Measurements from ENCODE around the gene MCCD1. TPM values are rescaled to one million over a fixed set of nuclear protein-coding genes. Genes with fewer than 3 reads are reported as not detected.
"Not testable (repeated sequence)": the region's sequence is repeated elsewhere in the genome, so short reads cannot be mapped to it uniquely, and the experiment has no call there.

Gene MCCD1, protein sequence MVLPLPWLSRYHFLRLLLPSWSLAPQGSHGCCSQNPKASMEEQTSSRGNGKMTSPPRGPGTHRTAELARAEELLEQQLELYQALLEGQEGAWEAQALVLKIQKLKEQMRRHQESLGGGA
- not detected for polyA plus RNA-seq (2013, experiment 1 of 2)
- not detected for polyA plus RNA-seq (2013, experiment 2 of 2)

GRCh38 chr6:31528821-31529328, at the start of gene MCCD1:
Gene MCCD1, plus strand, starts transcription at chr6:31528962. Its CDS starts 53 bp downstream, at chr6:31529015.
- Histone ChIP-seq H3K36me3 (ENCODE audit: control insufficient read depth, insufficient read depth, low read length) (peaks cover 48% of the 10 kb centered on the region), H3K27ac (ENCODE audit: low read depth, low read length, severe bottlenecking) (peak within 1 kb of the TSS; percentile 41), H3K4me1 (ENCODE audit: control insufficient read depth, insufficient read depth, low read length, poor library complexity, severe bottlenecking) (peaks cover 12% of the 10 kb centered on the region), H3K4me3 (ENCODE audit: extremely low read depth, insufficient read depth, low read length, poor library complexity, severe bottlenecking) (no peak within 1 kb of the TSS), H3K9me3 (ENCODE audit: control insufficient read depth, low read length) (no peaks in the 10 kb centered on the region)
- 92 to 95% methylated on average over 6 of the region's 7 CpGs for WGBS, 2 experiments (ENCODE audit: insufficient coverage in 2 of 2)

- no peaks in the 10 kb centered on the region for H3K4me1 ChIP-seq (ENCODE audit: control insufficient read depth, insufficient read depth, low read length, poor library complexity, severe bottlenecking)
- 82 to 83% methylated on average over 1 to 3 of the region's 5 CpGs for WGBS, 2 experiments (ENCODE audit: insufficient coverage in 2 of 2)
- no peaks in the 10 kb centered on the region for H3K9me3 ChIP-seq (ENCODE audit: control insufficient read depth, low read length)
- no peak overlapping the region for H3K4me3 ChIP-seq (ENCODE audit: extremely low read depth, insufficient read depth, low read length, poor library complexity, severe bottlenecking)
- H3K36me3 ChIP-seq (ENCODE audit: control insufficient read depth, insufficient read depth, low read length): no peaks in the 10 kb centered on the region
- no peak overlapping the region for H3K27ac ChIP-seq (ENCODE audit: low read depth, low read length, severe bottlenecking)
Measured at GRCh38 chr6:31479151-31479932, 49.4 kb upstream of the MCCD1 start.

GRCh38 chr6:31479933-31480535, 48.7 kb upstream of the MCCD1 start:
- Histone ChIP-seq H3K4me1 (ENCODE audit: control insufficient read depth, insufficient read depth, low read length, poor library complexity, severe bottlenecking) (peaks cover 2% of the 10 kb centered on the region), H3K9me3 (ENCODE audit: control insufficient read depth, low read length) (no peaks in the 10 kb centered on the region), H3K27ac (ENCODE audit: low read depth, low read length, severe bottlenecking) (no peak overlapping the region), H3K4me3 (ENCODE audit: extremely low read depth, insufficient read depth, low read length, poor library complexity, severe bottlenecking) (no peak overlapping the region), H3K36me3 (ENCODE audit: control insufficient read depth, insufficient read depth, low read length) (no peaks in the 10 kb centered on the region)
- WGBS, 2 experiments (ENCODE audit: insufficient coverage in 2 of 2): 88 to 100% methylated on average over 1 of the region's 3 CpGs

GRCh38 chr6:31480574-31480973, 48.2 kb upstream of the MCCD1 start:
- peaks cover 3% of the 10 kb centered on the region for H3K4me1 ChIP-seq (ENCODE audit: control insufficient read depth, insufficient read depth, low read length, poor library complexity, severe bottlenecking)
- H3K9me3 ChIP-seq (ENCODE audit: control insufficient read depth, low read length): no peaks in the 10 kb centered on the region
- H3K4me3 ChIP-seq (ENCODE audit: extremely low read depth, insufficient read depth, low read length, poor library complexity, severe bottlenecking): no peak overlapping the region
- WGBS, 2 experiments (ENCODE audit: insufficient coverage in 2 of 2): 83 to 86% methylated on average over 8 to 11 of the region's 11 CpGs
- no peak overlapping the region for H3K27ac ChIP-seq (ENCODE audit: low read depth, low read length, severe bottlenecking)
- no peaks in the 10 kb centered on the region for H3K36me3 ChIP-seq (ENCODE audit: control insufficient read depth, insufficient read depth, low read length)

GRCh38 chr6:31483392-31483791, 45.4 kb upstream of the MCCD1 start:
- H3K4me3 ChIP-seq (ENCODE audit: extremely low read depth, insufficient read depth, low read length, poor library complexity, severe bottlenecking): no peak overlapping the region
- no peaks in the 10 kb centered on the region for H3K9me3 ChIP-seq (ENCODE audit: control insufficient read depth, low read length)
- 71 to 86% methylated on average over 1 of the region's 2 CpGs for WGBS, 2 experiments (ENCODE audit: insufficient coverage in 2 of 2)
- no peak overlapping the region for H3K27ac ChIP-seq (ENCODE audit: low read depth, low read length, severe bottlenecking)
- peaks cover 3% of the 10 kb centered on the region for H3K4me1 ChIP-seq (ENCODE audit: control insufficient read depth, insufficient read depth, low read length, poor library complexity, severe bottlenecking)
- H3K36me3 ChIP-seq (ENCODE audit: control insufficient read depth, insufficient read depth, low read length): no peaks in the 10 kb centered on the region

GRCh38 chr6:31485055-31485454, 43.7 kb upstream of the MCCD1 start:
- Histone ChIP-seq H3K9me3 (ENCODE audit: control insufficient read depth, low read length) (no peaks in the 10 kb centered on the region), H3K36me3 (ENCODE audit: control insufficient read depth, insufficient read depth, low read length) (no peaks in the 10 kb centered on the region), H3K4me1 (ENCODE audit: control insufficient read depth, insufficient read depth, low read length, poor library complexity, severe bottlenecking) (peaks cover 3% of the 10 kb centered on the region), H3K27ac (ENCODE audit: low read depth, low read length, severe bottlenecking) (no peak overlapping the region), H3K4me3 (ENCODE audit: extremely low read depth, insufficient read depth, low read length, poor library complexity, severe bottlenecking) (no peak overlapping the region)
- 90 to 100% methylated on average over 1 of the region's 1 CpG for WGBS, 2 experiments (ENCODE audit: insufficient coverage in 2 of 2)

- H3K4me3 ChIP-seq (ENCODE audit: extremely low read depth, insufficient read depth, low read length, poor library complexity, severe bottlenecking); H3K36me3 ChIP-seq (ENCODE audit: control insufficient read depth, insufficient read depth, low read length); H3K9me3 ChIP-seq (ENCODE audit: control insufficient read depth, low read length); H3K27ac ChIP-seq (ENCODE audit: low read depth, low read length, severe bottlenecking); H3K4me1 ChIP-seq (ENCODE audit: control insufficient read depth, insufficient read depth, low read length, poor library complexity, severe bottlenecking): not testable (repeated sequence)
- no CpG with 5 or more reads among the region's 9 CpGs for WGBS, 2 experiments (ENCODE audit: insufficient coverage in 2 of 2)
Measured at GRCh38 chr6:31486065-31486837, 42.5 kb upstream of the MCCD1 start.

DNA sequence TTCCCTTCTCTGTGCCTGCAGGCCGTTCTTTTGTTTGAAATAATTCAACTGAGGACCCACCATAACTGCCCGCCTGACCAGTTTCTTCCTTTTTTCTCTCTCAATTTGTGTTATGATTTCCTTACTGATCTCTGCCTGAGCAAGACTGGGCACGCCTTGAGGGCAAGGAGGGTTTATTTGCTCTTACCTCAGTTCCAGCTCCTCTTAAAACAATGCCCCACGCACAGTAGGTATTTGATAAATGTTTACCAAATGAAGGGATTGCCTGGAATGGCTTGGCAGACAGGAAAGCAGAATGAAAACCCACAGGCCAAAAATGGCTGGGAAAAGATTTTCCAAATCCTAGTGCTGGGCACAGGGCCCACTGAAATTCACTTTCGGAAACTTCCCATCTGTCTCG, 41.1 kb upstream of the MCCD1 start:
- H3K4me3 ChIP-seq (ENCODE audit: extremely low read depth, insufficient read depth, low read length, poor library complexity, severe bottlenecking); H3K27ac ChIP-seq (ENCODE audit: low read depth, low read length, severe bottlenecking); H3K9me3 ChIP-seq (ENCODE audit: control insufficient read depth, low read length); H3K4me1 ChIP-seq (ENCODE audit: control insufficient read depth, insufficient read depth, low read length, poor library complexity, severe bottlenecking); H3K36me3 ChIP-seq (ENCODE audit: control insufficient read depth, insufficient read depth, low read length): not testable (repeated sequence)
- WGBS, 2 experiments (ENCODE audit: insufficient coverage in 2 of 2): 100% methylated on average over 2 of the region's 6 CpGs

- WGBS, 2 experiments (ENCODE audit: insufficient coverage in 2 of 2): 75 to 100% methylated on average over 1 of the region's 4 CpGs
- no peak overlapping the region for H3K27ac ChIP-seq (ENCODE audit: low read depth, low read length, severe bottlenecking)
- no peaks in the 10 kb centered on the region for H3K36me3 ChIP-seq (ENCODE audit: control insufficient read depth, insufficient read depth, low read length)
- H3K4me3 ChIP-seq (ENCODE audit: extremely low read depth, insufficient read depth, low read length, poor library complexity, severe bottlenecking): no peak overlapping the region
- peaks cover 3% of the 10 kb centered on the region for H3K4me1 ChIP-seq (ENCODE audit: control insufficient read depth, insufficient read depth, low read length, poor library complexity, severe bottlenecking)
- no peaks in the 10 kb centered on the region for H3K9me3 ChIP-seq (ENCODE audit: control insufficient read depth, low read length)
Measured at GRCh38 chr6:31489086-31489485, 39.7 kb upstream of the MCCD1 start.

DNA sequence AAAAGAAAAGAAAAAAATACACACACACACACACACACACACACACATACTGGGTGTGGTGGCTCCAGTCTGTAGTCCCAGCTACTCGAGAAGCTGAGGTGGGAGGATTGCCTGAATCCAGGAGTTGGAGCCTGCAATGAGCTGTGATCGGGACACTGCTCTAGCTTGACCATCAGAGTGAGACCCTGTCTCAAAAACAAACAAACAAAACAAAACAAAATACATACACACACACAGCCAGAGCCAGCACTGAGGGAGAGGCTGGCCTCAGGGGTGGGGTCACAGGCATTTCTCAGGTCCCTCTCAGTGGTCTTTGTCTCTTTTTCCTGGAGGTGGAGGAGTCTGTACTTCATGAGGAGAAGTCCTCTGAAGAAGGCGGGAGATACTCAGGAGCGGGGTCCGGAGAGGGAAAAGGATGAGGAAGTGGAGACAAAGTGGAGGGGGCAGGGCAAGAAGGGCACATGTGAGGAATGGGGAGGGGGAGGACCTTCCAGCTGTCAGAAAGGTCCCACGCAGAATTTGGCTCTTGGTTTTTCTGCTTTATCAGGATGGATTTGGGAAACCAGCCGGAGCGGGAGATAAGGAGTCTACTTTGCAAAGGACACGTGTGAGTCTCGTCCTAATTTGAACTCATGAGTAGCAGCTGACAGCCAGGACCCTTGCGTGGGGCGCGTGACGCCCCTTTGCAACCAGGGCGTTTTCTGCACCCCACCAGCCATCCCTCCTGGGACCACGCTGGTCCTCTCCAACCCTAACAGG, 38.5 kb upstream of the MCCD1 start:
- H3K27ac ChIP-seq (ENCODE audit: low read depth, low read length, severe bottlenecking): no peak overlapping the region
- H3K4me3 ChIP-seq (ENCODE audit: extremely low read depth, insufficient read depth, low read length, poor library complexity, severe bottlenecking): no peak overlapping the region
- peaks cover 6% of the 10 kb centered on the region for H3K4me1 ChIP-seq (ENCODE audit: control insufficient read depth, insufficient read depth, low read length, poor library complexity, severe bottlenecking)
- WGBS, 2 experiments (ENCODE audit: insufficient coverage in 2 of 2): 67 to 91% methylated on average over 6 to 12 of the region's 16 CpGs
- H3K36me3 ChIP-seq (ENCODE audit: control insufficient read depth, insufficient read depth, low read length): no peaks in the 10 kb centered on the region
- no peaks in the 10 kb centered on the region for H3K9me3 ChIP-seq (ENCODE audit: control insufficient read depth, low read length)
